Measurements from ENCODE around the gene MYL6B. TPM values are rescaled to one million over a fixed set of nuclear protein-coding genes. Genes with fewer than 3 reads are reported as not detected.

MYL6B gene
- polyA plus RNA-seq, 4 donors: 138 to 185 (median 160) TPM

DNA sequence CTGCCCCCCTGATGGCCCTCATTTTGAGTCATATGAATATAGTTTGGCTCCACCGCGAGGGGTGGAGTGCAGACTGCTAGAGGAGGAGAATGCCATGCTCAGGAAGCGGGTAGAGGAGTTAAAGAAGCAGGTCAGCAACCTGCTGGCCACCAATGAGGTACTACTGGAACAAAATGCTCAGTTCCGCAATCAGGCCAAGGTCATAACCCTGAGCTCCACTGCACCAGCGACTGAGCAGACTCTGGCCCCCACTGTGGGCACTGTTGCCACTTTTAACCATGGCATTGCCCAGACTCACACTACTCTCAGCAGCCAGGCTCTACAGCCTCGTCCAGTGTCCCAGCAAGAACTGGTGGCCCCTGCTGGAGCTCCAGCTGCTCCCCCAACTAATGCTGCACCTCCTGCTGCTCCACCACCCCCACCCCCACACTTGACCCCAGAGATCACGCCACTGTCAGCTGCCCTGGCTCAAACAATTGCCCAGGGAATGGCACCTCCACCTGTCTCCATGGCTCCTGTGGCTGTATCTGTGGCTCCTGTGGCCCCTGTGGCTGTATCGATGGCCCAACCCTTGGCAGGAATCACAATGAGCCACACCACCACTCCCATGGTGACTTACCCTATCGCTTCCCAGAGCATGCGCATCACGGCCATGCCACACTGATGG, 31.1 kb upstream of the MYL6B start:
- DNase-seq (ENCODE audit: low read depth in 4 of 4, low spot score in 3 of 4): no peak

DNA sequence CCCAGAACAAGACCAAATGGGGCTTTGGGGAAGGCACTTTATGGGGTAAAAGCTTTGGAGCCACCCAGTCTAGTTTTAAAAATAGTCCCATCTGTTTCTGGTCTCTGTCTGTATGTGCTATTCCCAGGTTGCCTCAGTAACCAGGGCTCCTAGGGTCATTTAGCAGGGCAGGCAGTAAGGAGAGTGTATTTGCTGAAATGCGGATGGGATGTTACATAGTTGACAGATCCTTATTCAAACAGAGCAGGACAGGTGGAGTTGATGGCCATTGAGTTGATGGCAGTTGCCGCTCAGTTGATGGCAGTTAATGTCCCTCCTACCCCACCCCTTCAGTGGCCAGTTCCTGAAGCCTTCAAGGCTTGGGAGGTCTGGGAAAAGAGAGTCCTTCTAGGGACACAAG, 29.8 kb upstream of the MYL6B start:
- no peak for DNase-seq (ENCODE audit: low read depth in 4 of 4, low spot score in 3 of 4)

DNA sequence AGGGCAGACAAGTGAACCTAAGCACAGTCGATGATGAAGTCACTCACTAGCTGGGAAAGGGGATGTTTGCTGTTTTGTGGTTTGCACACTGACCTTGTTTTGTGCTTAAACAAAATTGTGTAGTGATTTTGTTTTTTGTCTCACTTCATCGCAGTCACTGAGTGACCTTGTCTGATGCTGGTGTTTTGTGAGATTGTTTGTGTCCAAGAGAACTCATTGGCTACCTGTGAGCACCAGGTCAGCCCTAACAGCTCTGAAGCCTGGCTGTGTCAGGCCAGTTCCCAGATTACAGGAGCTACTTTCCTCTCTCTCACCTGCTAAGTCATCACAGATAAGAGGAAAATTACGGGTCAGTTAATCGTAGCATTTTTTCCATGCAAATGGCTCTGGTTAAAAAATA, 28.3 kb upstream of the MYL6B start:
- DNase-seq (ENCODE audit: low read depth in 4 of 4, low spot score in 3 of 4): no peak

DNA sequence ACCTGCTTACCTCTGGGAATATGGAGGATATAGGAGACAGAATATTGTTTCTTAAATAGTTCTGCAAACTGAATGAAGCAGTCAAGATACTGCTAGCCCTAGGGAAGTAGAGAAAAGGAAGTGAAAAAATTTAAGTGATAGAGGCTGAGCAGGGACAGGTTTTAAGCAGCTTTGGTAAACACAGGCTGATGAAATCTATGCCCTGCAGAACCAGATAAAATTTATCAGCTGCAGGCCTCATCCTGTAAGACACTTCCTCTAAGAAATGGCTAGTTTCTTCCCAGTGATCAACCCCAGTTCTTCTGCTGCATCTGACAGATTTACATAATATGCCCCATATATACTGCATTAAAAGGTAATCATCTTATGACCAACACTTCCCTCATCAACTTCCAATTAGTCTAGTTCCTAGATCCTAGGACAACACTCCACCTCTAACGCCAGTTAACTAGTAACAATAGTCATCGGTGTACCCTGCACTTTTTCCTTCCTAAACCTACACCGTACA, 25.6 kb upstream of the MYL6B start:
- no peak for DNase-seq (ENCODE audit: low read depth in 4 of 4, low spot score in 3 of 4)

DNA sequence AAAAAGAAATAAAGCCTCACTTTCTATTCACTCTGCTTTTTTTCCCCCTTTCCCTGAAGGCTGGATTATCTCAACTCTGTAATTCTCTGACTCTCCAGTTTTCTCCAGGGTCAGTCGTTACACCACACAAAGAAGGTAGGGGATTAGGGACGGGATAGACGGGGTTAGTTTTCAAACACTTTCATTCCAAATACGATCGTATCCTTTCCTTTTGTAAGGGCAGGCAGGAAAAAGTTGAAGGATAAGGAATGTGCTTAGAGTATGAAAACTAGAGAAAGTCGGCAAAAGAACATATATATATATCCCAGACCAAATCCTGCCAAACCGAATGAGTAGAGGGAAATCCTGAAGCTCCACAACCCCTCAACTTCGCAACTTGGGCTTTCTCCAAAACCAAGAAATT, 24.9 kb upstream of the MYL6B start:
- DNase-seq (ENCODE audit: low read depth in 4 of 4, low spot score in 3 of 4): no peak

DNA sequence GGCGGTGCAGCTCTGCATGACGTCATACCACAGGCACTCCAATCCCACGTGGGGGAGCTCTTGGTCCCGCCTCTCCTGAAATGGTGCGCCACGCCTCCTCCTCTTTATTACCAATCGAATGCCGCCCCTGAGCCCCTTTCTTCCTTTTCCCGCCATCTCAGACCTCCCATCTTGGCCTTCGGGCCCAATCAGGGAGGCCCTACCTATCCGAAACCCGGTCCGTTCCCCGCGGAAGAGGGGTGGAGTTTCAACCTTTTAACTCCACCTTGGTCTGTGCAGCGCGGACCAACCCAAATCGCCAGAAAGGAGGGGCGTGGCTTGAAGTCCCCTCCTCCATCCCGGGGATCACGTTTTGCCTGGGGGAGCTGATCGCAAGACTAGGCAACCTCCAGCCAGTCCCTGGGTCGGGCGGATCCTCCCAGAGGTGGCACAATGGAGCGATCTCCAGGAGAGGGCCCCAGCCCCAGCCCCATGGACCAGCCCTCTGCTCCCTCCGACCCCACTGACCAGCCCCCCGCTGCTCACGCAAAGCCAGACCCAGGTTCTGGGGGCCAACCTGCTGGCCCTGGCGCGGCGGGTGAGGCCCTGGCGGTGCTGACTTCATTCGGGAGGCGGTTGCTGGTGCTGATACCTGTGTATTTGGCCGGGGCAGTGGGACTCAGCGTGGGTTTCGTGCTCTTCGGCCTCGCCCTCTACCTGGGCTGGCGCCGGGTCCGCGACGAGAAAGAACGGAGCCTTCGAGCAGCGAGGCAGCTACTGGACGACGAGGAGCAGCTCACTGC, 24.3 kb upstream of the MYL6B start, which contains the start of gene ESYT1:
TSS of gene ESYT1 (plus strand) at position 380 of the 782 bp plus-strand sequence. CDS start at position 433, 53 bp downstream.
- DNase-seq (ENCODE audit: low read depth in 4 of 4, low spot score in 3 of 4): peak; percentile 98 to 100 (median 100)

DNA sequence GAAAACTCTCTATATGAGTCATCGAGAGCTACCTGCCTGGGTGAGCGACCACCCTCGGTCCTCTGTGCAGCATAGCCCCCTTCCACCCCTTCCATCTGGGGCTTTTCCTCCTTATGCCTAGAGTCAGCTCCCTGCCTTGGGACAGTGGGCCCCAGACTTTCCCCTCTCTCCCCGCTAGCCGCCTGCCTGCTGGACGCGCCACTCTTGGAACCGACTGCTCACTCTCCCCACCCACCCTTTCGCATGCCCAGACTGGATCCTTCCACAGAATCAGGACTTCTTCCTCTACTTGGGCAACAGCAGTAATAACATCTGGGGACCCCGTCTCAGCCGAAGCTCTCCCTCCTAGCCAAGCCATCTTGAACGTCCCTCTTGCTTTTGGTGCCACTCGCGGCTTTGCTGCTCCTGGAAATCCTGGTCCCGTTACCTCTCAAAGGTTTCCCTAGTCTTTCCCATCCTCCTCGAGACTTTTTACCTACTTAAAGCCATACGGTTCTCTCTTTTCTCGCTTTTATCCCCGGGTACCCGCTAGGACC, 23.6 kb upstream of the MYL6B start:
- no peak for DNase-seq (ENCODE audit: low read depth in 4 of 4, low spot score in 3 of 4)

DNA sequence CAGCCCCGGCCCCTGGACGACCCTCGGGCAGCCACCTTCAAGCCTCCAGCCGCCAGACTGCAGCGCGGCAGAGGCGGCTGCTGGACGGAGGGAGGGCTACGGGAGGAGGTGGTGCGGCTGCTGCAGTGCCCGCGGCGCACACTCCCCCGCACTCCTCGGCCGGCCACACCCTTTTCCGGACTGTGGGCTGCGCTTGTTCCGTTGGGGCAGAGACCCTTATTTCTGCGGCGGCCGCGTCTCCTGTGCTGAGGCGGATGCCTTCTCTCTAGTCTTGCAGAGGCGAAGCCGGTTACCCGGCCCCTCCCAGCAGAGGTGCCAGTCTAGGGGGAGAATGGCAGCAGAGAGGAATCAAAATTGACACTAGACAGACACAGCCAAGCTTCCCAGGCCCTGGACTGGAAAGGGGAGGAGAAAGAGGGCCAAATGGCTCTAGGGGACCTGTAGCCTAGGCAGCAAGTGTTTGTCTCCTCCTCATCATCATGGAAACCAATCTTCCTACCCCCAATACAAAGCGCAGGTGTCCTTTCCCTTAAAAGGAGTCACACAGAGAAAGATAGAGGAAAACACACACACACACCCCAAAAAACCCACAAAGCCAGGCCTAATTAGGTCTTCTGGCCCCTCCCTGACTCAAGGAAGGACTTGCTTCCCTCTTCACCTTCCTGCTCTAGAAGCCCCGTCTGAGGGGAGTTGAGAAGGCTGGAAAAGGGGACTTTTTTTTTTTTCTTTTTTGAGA, 23.0 kb upstream of the MYL6B start:
- DNase-seq (ENCODE audit: low read depth in 4 of 4, low spot score in 3 of 4): no peak

DNA sequence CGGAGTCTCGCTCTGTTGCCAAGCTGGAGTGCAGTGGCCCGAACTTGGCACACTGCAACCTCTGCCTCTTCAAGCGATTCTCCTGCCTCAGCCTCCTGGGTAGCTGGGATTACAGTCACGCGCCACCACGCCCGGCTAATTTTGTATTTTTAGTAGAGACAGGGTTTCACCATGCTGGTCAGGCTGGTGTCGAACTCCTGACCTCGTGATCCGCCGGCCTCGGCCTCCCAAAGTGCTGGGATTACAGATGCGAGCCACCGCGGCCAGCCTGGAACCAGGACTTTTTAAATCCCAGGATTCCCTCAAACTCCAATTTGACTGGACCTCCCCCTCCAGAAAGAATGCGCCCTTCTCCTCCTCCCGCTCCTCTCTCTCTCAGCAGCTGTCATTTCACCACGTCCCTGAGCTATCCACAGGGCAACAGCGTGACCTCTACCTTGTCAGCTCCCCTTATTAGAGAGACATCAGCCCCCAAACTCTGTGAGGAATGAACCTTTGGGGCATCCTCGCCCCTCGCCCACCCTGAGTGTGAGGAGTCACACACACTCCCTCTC, 22.4 kb upstream of the MYL6B start:
- DNase-seq (ENCODE audit: low read depth in 4 of 4, low spot score in 3 of 4): no peak

DNA sequence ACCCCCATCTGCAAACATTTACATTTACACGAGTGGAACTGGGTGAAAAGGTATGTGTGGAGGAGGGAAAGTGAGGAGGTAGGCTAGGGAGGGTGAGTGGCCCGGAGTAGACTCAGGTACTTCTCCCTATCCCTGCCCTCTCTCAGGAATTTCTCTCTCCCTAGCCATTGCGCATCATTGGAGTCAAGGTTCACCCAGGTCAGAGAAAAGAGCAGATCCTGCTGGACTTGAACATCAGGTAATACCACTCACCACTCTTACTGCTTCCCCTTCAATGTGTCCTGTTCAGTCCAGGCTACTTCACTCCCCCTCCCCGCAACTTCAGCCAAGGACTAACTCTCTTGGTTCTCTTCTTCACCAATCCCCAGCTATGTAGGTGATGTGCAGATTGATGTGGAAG, 21.5 kb upstream of the MYL6B start:
- no peak for DNase-seq (ENCODE audit: low read depth in 4 of 4, low spot score in 3 of 4)

DNA sequence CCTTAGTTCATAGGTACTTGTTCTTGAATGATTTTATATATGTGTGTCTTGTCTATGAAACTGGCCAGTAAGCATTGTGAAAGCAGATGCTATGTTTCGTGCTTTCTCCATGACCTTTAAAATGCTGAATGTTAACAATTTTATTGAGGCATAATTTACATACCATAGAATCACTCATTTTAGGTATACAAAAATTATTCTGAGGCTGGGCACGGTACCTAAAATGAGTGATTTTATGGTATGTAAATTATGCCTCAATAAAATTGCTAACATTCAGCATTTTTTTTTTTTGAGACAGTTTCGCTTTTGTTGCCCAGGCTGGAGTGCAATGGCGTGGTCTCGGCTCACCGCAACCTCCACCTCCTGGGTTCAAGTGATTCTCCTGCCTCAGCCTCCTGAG, 17.5 kb upstream of the MYL6B start:
- no peak for DNase-seq (ENCODE audit: low read depth in 4 of 4, low spot score in 3 of 4)

DNA sequence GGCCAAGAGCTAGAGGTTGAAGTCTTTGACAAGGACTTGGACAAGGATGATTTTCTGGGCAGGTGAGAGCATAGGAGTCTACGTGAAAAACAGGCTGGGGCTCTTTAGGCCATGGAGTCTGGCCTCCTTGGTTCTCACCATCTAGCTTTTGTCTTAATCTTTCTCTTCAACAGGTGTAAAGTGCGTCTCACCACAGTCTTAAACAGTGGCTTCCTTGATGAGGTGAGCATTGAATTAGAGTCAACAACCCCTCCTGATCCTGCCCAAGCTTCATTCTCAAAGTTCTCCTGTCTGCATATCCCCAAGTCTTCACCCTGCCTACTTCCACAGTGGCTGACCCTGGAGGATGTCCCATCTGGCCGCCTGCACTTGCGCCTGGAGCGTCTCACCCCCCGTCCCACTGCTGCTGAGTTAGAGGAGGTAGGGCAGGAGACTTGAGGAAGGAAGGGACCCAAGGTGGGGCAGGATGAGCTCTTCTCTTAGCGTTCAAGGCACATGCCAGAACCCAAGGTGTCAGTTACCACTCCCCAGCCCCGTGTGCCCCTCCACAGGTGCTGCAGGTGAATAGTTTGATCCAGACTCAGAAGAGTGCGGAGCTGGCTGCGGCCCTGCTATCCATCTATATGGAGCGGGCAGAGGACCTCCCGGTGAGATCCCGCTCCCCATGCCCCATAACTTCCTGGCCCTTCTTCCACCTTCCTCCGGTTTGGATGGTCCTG, 14.4 kb upstream of the MYL6B start:
- DNase-seq (ENCODE audit: low read depth in 4 of 4, low spot score in 3 of 4): no peak

DNA sequence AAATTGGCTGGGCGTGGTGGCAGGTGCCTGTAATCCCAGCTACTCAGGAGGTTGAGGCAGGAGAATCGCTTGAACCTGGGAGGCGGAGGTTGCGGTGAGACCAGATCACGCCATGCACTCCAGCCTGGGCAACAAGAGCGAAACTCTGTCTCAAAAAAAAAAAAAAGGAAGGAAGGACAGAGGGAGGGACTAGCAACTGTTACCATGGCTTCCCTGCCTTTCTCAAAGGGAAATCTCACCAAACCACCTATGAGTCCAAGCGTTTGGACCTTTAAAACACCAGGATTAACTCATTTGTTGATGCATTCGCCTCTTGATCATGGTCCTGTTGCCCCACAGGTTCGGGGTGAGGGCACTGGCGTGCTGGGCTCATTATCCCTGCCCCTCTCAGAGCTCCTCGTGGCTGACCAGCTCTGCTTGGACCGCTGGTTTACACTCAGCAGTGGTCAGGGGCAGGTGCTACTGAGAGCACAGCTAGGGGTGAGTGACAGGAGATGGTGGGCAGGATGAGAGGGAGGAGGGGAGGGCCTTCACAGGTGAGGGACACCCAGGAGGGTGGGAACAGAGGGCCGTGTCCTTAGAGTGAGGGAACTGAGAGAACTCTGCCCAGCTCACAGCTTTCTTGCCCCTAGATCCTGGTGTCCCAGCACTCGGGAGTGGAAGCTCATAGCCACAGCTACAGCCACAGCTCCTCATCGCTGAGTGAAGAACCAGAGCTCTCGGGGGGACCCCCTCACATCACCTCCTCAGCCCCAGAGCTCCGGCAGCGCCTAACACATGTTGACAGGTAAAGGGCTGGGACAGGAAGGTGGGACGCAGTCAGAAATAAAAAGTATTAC, 10.2 kb upstream of the MYL6B start:
- DNase-seq (ENCODE audit: low read depth in 4 of 4, low spot score in 3 of 4): no peak

DNA sequence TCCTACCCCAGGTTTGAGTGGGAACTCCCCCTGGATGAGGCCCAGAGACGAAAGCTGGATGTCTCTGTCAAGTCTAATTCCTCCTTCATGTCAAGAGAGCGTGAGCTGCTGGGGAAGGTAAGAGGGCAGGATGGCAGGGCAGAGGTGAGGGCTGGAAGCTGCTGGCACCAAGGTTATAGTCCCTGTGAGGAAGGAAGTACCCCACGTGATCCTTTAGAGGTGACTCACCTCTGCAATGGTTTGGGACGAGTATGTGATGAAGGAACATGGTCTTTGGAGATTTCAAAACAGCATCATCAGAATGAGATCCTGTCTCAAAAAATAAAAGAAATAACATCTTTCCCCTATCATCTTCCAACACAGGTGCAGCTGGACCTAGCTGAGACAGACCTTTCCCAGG, 9.2 kb upstream of the MYL6B start:
- no peak for DNase-seq (ENCODE audit: low read depth in 4 of 4, low spot score in 3 of 4)

DNA sequence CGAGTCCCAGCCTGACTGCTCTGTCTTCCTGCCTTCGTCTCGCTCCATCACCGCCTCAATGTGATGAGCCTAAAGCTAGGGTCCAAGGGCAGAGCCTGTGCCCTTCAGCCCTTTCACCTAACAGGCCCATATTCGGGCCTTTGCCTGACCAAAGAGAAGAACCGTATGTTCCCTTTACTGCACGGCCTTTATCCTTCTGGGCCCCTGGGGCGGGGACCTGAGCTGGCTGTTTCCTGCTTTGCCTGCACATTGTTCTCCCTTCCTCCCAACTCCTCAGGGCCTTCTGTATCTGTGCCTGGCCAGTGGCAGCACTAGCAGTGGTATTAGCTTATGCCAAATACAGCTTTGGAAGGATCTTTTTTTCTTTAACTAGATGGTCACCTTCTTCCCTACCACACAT, 8.5 kb upstream of the MYL6B start:
- no peak for DNase-seq (ENCODE audit: low read depth in 4 of 4, low spot score in 3 of 4)

DNA sequence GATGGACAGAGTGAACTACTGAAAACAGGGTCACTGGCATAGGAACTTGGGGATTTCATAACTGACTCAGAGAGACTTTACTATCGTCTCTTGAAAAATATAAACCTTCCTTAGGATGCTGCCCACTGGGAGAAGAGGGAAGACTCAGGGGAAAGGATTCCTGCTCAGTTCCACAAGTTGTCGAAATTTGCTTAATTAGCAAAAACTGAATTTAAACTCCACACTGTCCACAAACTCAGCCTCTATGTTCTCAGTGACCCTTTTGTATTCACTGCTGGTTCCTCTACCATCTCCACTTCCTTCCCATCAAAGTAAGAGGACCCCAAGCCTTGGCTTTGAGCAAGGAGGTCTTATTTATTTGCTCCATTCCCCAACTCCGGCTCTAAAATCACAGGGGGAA, 7.2 kb upstream of the MYL6B start:
- DNase-seq (ENCODE audit: low read depth in 4 of 4, low spot score in 3 of 4): no peak

DNA sequence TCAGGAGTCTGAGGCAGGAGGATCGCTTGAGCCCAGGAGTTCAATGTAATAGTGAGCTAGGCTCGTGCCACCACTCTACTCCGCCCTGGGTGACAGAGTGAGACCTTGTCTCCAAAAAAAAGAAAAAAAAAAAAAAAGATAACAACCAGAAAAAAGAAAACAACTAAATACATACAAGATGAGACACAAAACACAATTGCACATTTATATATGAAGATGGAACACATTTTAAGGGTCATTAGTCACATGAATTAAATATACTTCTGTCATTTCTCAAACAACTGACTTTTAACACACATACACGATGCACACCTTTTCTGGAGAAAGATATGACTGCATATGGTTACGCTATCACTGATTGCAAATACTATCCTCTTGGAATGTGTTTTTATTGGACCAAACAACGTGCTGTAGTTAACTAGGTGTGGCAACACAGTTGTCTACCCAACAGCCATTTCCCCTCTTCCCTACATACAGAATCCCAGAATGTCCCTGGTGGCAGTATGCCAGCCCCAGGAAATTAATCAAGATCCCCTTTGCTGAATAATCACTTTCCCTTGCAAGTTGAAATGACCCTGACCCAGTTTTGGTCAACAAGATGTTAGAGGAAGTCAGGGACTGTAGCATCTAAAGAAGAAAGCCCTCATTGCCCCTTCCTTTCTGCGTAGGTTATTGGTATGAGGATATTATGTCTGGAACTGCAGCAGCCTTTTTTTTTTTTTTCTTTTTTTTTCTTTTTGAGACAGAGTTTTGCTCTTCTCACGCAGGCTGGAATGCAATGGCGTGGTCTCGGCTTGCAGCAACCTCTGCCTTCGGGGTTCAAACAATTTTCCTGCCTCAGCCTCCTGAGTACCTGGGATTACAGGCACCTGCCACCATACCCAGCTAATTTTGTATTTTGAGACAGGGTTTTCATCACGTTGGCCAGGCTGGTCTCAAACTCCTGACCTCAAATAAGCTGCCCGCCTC, 5.6 kb upstream of the MYL6B start:
- DNase-seq (ENCODE audit: low read depth in 4 of 4, low spot score in 3 of 4): no peak

DNA sequence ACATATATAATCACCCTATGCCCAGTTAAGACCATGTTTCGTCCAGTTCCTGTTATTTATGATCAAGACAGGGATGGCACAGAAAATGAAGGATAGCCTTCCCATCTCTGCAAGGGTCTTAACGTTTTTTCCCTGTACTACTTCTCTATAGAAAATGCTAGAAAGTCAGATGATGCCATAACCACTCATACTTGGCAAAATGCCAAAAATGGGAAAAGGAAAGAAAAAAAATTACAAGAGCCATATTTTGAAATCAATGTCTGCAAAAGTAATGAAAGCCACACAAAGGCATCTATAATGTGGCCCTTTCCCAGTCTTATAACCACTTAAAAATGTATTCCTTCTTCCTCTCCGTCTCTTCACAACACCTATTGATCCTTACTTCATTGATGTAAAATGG, 1.8 kb upstream of the MYL6B start:
- DNase-seq (ENCODE audit: low read depth in 4 of 4, low spot score in 3 of 4): no peak
